Mucosa of rectum (tissue), 2 donors: ENCODE data around the gene WNK2.

Experiments used
- H3K27ac ChIP-seq, 2 donors: one replicate each; pipeline ENCODE4 v1.7.0; 2013; ENCODE audit warnings: inconsistent platforms in 2 of 2, low read depth in 2 of 2, low read length in 2 of 2
- H3K27me3 ChIP-seq, 2 donors: one replicate each; pipeline ENCODE4 v1.7.0; 2013; ENCODE audit warnings: low read length in 2 of 2; ENCODE audit not compliant: control insufficient read depth in 2 of 2, insufficient read depth in 2 of 2
- H3K36me3 ChIP-seq, 2 donors: one replicate each; pipeline ENCODE4 v1.7.0; 2013; ENCODE audit warnings: low read length in 2 of 2; ENCODE audit not compliant: control insufficient read depth in 2 of 2, insufficient read depth in 2 of 2
- H3K4me1 ChIP-seq, 2 donors: one replicate each; pipeline ENCODE4 v1.7.0; 2013; ENCODE audit warnings: low read length in 2 of 2, mild to moderate bottlenecking in 1 of 2; ENCODE audit not compliant: control insufficient read depth in 2 of 2, insufficient read depth in 2 of 2
- H3K4me3 ChIP-seq, 2 donors: one replicate each; pipeline ENCODE4 v1.7.0; 2013; ENCODE audit warnings: low read length in 2 of 2
- H3K9ac ChIP-seq, 2 donors: one replicate each; pipeline ENCODE4 v1.7.0; 2013; ENCODE audit warnings: low read length in 2 of 2, low read depth in 1 of 2, mild to moderate bottlenecking in 1 of 2
- H3K9me3 ChIP-seq, 2 donors: one replicate each; pipeline ENCODE4 v1.7.0; 2013; ENCODE audit warnings: low read length in 2 of 2; ENCODE audit not compliant: control insufficient read depth in 2 of 2
- donor health status: healthy.
- donor health status: Normal muscosa, but diverticular disease.

WNK2 gene

DNA sequence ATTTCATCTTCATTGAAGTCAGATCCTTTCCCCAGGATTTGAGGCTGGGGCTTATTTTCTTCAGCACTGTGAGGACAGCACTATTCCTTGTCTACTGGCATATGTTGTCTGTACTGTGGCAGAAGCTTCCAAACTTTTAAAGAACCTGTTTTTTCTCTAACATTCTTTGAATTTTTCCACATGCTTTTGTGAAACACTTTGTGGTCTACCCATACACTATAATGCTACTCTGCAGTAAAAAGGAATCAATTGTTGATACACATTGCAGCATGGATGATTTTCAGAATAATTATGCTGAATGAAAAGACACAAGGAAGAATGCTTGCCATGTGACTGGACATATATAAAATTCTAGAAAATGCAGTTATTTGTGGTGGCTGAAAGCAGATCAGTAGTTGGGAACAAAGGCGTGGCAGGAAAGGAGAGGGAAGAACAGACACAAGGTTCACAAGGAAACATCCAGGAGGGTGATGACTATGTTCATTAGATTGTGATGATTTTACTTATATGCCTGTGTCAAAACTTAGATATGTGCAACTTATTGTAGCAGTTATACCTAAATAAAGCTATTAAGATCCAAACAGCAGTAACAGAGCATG lies 96.8 kb downstream of the WNK2 start:
- no peak overlapping the region for H3K4me3 ChIP-seq
- no peak overlapping the region for H3K27ac ChIP-seq
- H3K9me3 ChIP-seq, result no peaks in the 10 kb centered on the region
- no peak overlapping the region for H3K9ac ChIP-seq
- H3K4me1 ChIP-seq, result no peaks in the 10 kb centered on the region
- peaks cover 5 to 9% of the 10 kb centered on the region in 2 donors for H3K36me3 ChIP-seq
- no peaks in the 10 kb centered on the region for H3K27me3 ChIP-seq

DNA sequence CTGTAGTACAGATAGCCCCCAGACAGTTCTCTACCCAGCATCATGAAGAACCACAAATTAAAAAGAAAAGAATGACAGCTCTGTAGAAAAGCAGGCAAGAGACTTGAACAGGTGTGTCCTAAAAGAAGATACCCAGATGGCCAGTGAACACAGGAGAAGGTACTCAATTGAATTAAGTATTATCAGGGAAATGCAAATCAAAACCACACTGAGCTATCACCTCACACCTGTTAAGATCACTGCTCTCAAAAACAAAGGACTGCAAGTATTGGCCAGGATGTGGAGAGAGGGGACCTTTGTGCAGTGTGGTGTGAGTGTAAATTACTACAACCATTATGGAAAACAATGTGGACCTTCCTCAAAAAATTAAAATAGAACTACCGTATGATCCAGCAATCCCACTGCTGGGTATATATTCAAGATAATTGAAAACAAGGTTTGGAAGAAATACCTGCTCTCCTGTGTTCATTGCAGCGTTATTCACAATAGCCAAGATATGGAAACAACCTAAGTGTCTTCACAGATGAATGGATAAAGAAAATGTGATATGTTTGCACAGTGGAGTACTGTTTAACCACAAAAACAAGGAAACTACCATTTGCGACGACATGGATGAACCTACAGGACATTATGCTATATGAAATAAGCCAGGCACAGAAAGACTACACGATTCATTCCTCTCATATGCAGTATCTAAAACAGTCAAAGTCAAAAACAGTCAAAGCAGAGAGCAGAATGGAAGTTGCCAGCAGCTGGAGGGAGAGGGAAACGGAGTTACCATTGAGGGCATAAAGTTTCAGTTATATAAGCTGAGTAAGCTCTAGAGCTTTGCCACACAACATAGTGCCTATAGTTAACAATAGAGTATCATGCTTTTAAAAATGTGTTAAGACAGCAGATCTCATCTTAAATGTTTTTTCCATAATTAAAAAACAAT lies 102.6 kb downstream of the WNK2 start:
- H3K4me3 ChIP-seq, result no peak overlapping the region
- no peak overlapping the region for H3K27ac ChIP-seq
- no peaks in the 10 kb centered on the region for H3K9me3 ChIP-seq
- H3K27me3 ChIP-seq, result no peaks in the 10 kb centered on the region
- H3K36me3 ChIP-seq, result peaks cover 0 to 5% of the 10 kb centered on the region in 2 donors
- H3K9ac ChIP-seq, result no peak overlapping the region
- no peaks in the 10 kb centered on the region for H3K4me1 ChIP-seq

DNA sequence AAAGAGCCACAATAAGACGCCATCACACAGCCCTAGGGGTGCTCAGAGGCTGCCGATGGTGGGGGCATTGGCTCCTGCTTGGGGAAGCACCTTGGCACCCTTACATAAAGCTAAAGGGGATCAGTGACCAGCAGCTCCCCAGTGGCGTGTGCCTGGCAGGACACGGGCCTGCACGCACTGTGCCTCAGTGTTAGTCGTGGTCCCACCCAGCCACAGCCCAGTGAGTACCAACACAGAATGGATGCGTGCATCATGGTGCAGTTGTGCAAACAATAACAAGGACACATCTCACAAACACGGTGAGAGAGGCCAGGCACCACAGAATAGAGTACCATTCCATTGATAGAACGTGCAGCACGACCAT lies 103.2 kb downstream of the WNK2 start:
- Histone ChIP-seq H3K4me1 (no peaks in the 10 kb centered on the region), H3K36me3 (peaks cover under 1 to 5% of the 10 kb centered on the region in 2 donors), H3K27ac (no peak overlapping the region), H3K27me3 (no peaks in the 10 kb centered on the region), H3K9ac (no peak overlapping the region), H3K4me3 (no peak overlapping the region), H3K9me3 (no peaks in the 10 kb centered on the region)

DNA sequence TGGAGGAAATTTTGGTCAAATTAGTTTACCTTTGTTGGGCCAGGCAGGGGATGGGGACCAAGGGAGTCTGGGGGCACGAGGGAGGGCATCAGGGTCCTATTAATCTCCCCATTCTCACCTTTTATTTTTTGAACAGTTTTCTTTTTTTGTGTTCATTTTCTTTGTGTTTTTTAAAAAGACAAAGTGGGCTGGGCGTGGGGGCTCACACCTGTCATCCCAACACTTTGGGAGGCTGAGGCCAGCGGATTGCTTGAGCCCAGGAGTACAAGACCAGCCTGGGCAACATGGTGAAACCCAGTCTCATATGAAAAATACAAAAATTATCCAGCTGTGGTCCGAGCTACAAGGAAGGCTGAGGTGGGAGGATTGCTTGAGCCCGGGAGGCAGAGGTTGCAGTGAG lies 103.7 kb downstream of the WNK2 start:
- no peaks in the 10 kb centered on the region for H3K9me3 ChIP-seq
- H3K4me3 ChIP-seq, result no peak overlapping the region
- H3K36me3 ChIP-seq, result peaks cover 5% of the 10 kb centered on the region in 2 donors
- H3K9ac ChIP-seq, result no peak overlapping the region
- no peaks in the 10 kb centered on the region for H3K4me1 ChIP-seq
- H3K27ac ChIP-seq, result no peak overlapping the region
- no peaks in the 10 kb centered on the region for H3K27me3 ChIP-seq

DNA sequence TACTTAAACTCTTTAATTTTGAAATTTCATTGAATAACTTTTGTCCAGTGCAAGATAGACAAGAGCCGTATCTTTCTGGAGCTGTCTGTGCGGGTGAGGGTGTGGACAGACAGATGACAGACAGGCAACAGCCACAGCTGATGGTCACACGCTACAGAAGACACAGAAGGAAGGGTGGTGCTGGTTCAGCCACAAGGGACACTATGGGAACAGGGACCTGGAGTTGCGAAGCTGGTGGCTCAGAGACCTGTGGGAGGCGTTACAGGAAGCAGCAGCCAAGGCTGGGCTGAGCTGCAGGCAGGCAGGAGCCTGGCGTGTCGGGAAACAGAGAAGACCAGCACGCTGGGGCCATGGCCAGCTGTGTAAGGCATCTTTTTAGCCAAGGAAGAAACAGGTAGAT lies 104.4 kb downstream of the WNK2 start:
- no peaks in the 10 kb centered on the region for H3K27me3 ChIP-seq
- no peaks in the 10 kb centered on the region for H3K9me3 ChIP-seq
- no peaks in the 10 kb centered on the region for H3K4me1 ChIP-seq
- H3K9ac ChIP-seq, result no peak overlapping the region
- no peak overlapping the region for H3K4me3 ChIP-seq
- H3K36me3 ChIP-seq, result peaks cover 5 to 9% of the 10 kb centered on the region in 2 donors
- no peak overlapping the region for H3K27ac ChIP-seq

DNA sequence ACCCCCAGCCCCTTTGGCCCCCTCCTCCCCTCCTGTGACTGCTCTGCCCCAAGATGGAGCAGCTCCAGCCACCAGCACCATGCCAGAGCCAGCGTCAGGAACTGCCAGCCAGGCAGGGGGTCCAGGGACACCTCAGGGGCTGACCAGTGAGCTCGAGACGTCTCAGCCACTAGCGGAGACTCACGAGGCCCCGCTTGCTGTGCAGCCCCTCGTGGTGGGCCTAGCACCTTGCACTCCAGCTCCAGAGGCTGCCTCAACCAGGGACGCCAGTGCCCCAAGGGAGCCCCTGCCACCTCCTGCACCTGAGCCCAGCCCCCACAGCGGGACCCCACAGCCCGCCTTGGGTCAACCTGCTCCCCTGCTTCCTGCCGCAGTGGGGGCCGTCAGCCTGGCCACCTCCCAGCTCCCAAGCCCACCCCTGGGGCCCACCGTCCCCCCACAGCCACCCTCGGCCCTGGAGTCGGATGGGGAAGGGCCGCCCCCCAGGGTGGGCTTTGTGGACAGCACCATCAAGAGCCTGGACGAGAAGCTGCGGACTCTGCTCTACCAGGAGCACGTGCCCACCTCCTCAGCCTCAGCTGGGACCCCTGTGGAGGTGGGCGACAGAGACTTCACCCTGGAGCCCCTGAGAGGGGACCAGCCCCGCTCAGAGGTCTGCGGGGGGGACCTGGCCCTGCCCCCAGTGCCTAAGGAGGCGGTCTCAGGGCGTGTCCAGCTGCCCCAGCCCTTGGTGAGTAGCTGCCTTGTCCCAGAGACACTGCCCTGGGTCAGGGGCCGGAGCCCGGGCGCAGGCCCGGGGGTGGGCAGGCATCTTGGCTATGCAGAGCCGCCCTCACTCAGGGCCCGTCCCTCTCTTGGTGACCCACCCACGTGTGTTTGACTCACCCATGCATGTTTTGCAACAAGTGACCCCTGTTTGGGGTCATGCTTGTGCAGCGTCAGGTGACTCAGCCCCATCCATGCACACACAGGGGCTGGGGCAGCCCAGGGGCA lies 105.2 kb downstream of the WNK2 start:
- Histone ChIP-seq H3K27me3 (no peaks in the 10 kb centered on the region), H3K4me1 (peaks cover 0 to under 1% of the 10 kb centered on the region in 2 donors), H3K27ac (no peak overlapping the region), H3K9me3 (no peaks in the 10 kb centered on the region), H3K9ac (no peak overlapping the region), H3K4me3 (no peak overlapping the region), H3K36me3 (peaks cover 9% of the 10 kb centered on the region in 2 donors)

DNA sequence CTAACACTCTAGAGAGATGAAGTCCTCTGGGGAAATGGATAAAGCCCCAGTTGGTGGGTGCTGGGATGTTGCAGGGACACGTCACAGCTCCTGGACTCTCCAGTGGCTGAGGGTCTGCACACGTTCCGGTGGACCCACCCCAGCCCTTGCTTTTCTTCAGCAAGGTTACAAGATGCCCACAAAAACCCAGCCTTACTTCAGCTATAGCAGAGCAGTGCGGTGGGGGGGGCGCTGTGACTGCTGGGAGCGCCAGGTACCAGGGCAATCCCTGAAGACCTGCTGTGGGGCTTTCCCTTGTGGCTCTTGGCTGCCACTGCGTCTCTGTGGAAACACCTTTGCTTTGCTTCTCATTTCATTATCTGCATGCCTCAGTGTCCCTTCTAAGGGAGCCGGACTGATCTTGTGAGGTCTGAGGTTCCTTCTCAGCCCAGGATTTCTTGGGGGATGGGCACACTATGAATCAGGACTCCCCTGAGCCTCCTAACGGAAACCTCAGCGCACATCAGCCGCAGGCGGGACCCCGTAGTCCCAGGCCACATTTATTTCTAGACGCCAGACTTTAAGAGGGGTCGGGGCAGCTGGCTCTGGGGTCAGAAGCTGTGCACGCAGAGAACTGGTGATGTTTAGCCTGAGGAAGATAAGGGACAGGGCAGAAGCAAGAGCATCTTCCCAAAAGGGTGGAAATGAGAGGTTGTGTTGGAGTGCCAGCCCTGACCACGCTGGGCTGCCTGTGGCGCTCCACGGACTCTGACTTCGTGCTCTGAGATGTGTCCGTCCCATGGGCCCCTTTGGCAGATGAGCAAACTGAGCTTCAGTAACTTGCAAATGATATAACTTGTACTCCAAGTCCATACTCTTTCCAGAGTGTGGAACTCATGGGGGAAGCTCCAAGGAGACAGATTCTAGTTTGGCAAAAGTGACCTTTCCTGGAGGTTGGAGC lies 106.8 kb downstream of the WNK2 start:
- no peak overlapping the region for H3K9ac ChIP-seq
- H3K36me3 ChIP-seq, result peaks cover 9% of the 10 kb centered on the region in 2 donors
- no peak overlapping the region for H3K27ac ChIP-seq
- H3K27me3 ChIP-seq, result no peaks in the 10 kb centered on the region
- no peak overlapping the region for H3K4me3 ChIP-seq
- no peaks in the 10 kb centered on the region for H3K9me3 ChIP-seq
- H3K4me1 ChIP-seq, result peaks cover 4 to 9% of the 10 kb centered on the region in 2 donors

DNA sequence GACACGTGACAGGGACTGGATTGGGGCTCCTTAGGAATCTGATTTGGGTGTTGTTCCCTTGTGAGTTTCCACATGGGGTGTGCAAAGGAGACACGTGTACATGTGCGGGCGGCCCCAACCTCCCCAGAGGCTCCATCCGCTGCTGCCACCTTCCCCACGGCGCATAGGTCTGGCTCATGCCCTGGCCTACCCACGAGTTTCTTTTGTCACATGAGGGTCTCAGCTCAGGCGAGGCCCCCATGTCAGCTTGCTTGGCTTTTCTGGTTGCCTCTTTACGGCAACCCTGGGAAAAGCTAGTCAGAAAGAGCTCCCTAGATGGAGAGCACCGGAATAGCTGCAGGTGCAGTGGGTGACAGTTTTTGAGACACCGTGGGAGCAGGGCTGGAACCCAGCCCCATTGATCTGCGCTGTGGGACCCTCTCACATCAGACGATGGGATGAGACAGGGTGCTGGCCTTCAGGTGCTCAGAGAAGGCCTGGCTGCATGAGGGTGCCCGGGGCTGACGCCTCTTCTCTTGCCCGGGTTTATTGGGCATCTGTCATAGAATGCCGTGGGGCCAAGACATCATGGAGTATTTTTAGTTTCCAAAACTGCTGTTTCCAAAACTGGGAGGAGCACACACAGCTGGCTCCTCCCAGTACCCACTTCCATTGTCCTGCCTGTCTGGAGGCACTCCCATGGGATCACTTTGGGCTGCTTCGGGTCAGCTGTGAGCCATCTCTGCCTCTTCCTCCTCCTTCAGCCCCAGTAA lies 107.8 kb downstream of the WNK2 start:
- H3K9me3 ChIP-seq, result no peaks in the 10 kb centered on the region
- peaks cover 9% of the 10 kb centered on the region in 2 donors for H3K36me3 ChIP-seq
- H3K4me1 ChIP-seq, result peaks cover 4 to 9% of the 10 kb centered on the region in 2 donors
- H3K9ac ChIP-seq, result no peak overlapping the region
- H3K27me3 ChIP-seq, result no peaks in the 10 kb centered on the region
- no peak overlapping the region for H3K4me3 ChIP-seq
- no peak overlapping the region for H3K27ac ChIP-seq

DNA sequence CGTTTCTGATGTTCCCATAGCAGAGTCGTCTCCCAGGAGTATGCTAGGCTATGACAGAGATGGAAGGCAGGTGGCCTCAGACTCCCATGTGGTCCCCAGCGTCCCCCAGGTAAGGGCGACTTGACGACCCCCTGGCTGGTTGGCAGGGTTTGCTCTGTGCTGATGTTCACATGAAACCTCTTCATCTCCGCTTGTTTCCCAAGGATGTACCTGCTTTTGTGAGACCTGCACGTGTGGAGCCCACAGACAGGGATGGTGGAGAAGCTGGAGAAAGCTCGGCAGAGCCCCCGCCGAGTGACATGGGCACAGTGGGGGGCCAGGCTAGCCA lies 108.3 kb downstream of the WNK2 start:
- Histone ChIP-seq H3K27me3 (no peaks in the 10 kb centered on the region), H3K4me1 (peaks cover 4 to 9% of the 10 kb centered on the region in 2 donors), H3K36me3 (peaks cover 9% of the 10 kb centered on the region in 2 donors)

More for the DNA sequence above, 108.3 kb downstream of the WNK2 start:
- H3K4me3 ChIP-seq, result no peak overlapping the region
- no peaks in the 10 kb centered on the region for H3K9me3 ChIP-seq
- no peak overlapping the region for H3K27ac ChIP-seq
- H3K9ac ChIP-seq, result no peak overlapping the region
